HG03139 (cell line): ENCODE results near the gene FRMD4A.

Experiments
- ATAC-seq: cut with Tn5 transposase; IDR thresholded peaks from one replicate; pipeline ENCODE4 v1.9.1; 2021; ENCODE audit not compliant: unreplicated experiment

FRMD4A gene

DNA sequence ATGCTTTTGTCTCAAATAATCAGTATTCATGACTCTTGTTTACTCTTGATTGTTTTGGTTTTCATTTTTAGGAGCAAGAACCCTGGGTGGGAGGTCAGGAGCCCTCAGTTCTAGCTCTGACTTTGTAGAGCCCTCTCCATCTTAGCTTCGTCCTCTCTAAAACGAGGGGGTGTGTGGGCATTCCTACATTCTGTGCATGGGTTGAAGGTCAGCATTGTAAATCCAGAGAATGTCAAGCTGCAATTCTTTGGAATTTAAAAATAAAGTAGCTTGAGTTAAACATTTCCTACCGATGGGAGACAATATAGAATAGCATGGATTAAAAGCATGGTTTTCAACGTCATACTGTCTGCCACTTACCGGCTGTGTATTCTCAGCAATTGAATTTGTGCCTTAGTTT is 615.6 kb downstream of the FRMD4A start:
- ATAC-seq: no peak

DNA sequence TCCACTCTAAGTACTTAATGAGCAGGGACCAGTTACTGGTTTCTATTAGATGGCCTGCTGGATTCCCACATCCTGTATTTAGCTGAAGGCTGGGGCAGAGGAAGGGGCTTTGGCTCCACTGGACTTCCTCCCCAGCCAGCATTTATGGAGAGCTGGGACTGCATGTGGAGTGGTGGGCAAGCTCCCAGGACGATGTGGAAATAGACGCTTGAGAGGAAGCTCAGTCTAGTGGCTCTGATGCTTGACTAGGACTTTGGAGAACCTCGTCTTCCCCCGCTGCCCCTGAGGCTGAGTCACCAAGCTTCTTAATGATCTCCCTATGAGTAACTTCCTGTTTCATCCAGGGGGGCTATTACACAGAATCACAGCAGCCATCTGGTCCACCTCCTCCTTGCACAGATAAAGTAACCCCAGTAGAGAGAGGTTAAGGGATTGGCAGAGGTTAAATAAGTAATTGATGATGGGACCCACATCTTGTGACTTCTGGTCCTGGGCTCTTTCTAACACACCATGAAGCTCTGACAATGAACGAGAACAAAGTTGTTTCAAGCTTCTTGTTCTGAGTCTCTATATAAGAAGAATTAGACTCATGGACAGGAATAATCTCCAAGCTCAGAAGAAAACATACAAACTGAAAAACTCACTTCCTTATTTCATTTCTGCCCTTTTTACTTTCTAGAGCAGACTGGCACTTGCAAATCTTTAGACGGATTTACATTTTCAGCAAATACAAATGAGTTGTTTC is 617.7 kb downstream of the FRMD4A start:
- ATAC-seq: peak; percentile 79

DNA sequence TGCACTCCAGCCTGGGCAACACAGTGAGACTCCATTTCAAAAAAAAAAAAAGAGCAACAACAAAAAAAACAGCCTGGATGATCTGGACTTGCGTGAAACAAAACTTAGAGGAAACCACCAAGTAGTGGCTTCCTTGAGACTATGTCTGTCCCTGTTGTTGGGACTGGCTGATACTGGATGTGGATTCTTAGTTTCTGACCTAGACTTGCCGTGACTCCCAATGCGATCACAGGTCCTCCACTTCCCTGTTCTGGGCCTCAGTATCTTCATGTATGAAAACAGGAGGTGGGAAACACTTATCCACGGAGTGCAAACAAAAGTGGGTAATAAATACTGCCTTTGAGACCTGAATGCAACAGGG is 618.3 kb downstream of the FRMD4A start:
- ATAC-seq: no peak

DNA sequence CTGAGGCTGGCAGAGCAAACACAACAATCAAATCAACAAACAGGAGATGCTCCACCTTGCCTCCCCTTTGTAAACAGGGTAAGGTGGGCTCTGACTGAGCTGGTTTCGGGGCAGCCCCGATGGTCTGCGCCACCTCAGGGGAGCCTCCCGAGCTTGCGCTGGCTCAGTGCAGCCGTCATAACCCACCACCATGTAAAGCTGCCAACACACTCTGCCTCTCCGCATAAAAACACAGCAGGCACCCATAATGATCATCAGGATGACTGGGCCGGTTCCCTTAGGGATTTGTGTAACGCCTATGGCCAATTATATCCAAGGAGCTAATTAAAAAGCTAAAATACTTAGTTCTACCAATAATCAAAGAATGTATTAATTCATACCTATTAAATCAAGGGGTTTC is 619.4 kb downstream of the FRMD4A start:
- no peak for ATAC-seq

DNA sequence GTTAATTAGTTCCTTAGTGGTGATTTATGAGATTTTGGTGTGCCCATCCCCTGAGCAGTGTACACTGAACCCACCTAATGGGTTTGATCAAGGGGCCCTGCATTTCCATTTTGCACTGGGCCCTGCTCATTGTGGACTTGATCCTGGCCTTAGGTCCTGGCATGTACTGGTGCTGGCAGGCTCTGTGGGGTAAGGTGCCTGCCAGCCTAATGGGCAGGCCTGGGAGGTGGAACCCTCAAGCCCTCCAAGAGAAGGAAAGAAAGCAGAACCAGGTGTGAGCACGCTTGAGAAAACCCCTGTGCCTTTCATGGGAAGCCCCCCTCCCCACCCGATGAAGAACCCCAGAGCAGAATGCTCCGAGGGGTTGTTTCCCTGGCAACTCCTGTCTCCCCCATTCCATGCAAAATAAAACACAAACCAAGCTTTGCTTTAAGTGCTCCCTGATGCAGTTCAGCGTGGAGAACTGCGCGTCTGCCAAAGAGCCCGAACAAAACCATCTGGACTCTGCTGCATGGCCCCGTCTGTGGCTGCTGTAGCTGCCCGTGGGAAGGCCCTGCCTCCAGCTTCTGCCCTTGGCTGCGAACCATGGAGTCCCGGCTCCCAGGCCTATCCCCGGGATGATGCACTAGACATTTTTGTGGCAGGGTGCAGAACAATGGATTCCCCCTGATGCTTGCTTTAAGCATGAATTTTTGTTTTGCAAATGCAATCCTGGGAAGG is 620.6 kb downstream of the FRMD4A start:
- no peak for ATAC-seq

DNA sequence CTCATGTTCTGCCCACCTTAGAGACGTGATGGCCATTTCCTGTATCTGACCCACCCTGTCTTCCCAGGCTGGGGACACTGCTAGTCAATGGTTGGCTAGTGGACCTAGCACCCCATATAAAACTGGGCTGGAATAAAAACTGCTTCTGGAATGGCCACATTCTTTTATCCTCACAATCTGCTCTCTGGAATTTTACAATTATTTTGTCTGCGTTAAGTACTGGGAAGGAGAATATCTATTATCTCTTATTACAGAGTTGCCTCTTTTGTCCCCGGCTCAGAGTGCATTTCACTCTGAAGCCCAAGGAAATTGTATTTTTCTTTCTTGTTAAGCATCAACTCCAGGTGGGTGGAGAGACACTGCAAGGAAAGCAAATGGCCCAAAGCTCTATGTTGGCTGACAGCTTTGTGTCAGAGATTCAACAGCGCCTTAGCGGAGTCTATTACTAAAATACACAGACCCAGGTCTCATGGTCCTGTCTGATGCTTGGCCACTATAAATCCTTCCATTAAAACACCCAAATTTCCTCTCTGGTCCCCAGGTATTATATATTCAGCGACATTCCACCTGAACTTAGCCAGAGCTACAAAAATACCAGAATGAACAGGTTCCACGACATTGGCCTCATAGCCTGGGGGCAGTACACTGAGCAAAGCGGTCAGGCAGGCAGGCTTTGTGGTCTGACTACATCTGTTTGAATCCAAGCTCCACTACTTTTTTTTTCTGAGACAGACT is 622.3 kb downstream of the FRMD4A start:
- ATAC-seq: no peak

DNA sequence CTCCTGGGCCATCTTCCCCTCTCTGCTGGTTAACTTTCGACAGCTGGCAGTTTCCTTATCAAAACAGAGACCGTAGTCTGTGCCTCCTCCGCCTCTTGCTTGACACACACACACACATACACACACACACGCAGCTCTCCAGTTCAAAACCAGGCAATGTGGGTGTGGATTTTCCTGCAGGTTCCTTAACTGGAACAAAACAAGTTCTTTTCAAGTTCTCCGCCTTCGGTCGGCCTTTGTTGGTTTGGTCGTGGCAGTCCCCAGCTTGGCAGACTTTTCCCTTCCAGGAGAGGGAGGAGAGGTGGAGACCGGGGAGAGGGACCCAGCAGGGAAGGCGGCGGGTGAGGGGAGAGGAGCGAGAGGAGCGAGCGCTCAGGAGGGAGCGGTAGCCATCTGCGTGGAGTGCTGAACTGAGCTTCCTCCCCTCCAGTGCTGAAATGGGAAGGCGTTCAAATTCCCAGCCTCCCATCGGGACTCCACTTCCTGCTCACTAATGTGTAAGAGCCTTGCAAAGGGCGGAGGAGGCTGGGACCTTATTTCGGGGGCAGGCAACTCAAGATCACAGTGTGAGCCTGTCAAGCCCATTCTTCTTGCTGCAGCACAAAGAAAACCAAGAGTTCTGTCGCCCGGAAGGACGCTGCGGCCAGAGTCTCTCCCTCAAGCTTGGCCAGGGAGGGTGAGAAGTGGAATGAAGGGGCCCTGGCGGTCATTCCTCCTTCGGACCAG is 623.4 kb downstream of the FRMD4A start:
- ATAC-seq: peak; percentile 58

DNA sequence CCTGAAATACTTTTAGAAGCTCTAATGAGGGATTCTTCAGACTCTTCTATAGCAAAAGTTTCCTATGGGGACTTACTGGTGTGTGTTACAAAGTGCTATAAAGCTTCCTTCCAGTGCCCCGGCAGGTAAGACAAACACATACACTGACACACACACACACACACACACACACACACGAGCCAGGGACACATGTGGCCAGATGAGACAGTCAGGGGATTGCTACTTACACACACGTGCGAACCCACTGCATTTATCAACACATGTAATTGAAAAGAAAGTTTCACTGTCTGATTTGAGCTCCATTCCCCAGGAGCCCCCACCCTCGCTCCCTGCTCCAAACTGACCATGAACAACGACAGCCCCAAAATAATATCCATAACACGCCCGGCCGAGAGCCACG is 624.1 kb downstream of the FRMD4A start:
- ATAC-seq: no peak

DNA sequence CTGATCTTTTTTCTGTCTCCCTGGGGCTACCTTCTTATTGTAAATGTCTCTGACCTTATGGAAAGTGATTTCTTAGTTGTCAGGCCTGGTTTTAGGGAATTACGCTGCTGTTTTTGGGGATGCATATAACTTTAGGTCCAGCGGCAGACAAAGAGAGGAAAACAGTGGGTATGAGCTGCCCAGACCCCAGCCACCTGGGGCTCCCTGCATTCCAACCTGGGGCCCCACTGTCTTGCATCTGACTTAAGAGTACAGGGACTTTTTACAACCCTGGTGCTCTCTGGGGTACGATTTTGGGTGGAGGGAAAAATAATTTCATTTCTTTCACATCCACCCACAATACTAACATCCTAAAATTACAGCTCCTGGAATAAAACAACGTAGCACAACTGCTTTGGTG is 624.5 kb downstream of the FRMD4A start:
- ATAC-seq: no peak

DNA sequence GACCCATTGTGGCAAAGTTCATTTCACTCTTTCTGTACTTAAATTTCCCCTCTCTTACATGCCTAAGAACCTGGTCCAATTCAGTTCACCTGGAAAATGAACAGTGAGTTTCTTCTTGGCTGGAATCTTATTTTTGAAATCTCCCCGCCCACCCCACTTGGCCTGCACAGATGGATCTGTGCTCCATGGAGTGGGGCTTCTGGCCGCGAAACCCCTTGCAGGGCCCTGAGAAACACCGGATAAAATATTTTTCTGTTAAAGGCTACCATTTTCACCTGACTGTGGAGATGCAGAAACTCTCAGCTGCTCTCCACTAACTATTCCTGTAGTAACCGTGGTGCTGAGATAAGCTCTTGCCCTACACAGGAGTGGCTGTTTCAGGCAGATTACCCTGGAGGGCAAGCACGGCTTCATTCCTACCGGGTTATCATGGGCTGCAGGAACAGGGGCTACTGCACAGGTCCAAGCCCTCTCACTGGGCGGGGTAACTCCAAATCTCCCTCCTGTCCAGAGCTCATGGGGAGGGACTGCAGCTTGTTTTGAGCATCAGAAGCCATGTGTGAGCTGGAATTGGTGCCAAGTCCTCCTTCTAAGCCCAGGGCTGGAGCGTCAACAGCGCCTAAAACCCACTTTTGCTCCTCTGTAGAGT is 625.1 kb downstream of the FRMD4A start:
- ATAC-seq: no peak

DNA sequence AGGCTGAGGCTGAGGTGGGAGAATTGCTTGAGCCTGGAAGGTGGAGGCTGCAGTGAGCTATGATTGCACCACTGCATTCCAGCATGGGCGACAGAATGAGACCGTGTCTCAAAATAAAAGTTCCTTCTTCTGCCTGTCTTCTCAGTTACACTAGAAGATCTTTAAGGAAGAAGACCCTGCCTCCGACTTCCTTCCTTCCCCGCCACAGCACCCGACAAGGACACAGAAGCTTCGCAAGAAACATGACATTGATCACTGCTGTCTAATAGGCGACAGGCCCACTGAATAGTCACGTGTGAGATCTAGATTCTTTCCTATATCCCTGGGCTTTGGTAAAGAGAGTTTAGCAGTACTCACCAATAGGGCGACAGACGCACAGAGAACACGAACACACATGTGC is 625.8 kb downstream of the FRMD4A start:
- ATAC-seq: no peak

DNA sequence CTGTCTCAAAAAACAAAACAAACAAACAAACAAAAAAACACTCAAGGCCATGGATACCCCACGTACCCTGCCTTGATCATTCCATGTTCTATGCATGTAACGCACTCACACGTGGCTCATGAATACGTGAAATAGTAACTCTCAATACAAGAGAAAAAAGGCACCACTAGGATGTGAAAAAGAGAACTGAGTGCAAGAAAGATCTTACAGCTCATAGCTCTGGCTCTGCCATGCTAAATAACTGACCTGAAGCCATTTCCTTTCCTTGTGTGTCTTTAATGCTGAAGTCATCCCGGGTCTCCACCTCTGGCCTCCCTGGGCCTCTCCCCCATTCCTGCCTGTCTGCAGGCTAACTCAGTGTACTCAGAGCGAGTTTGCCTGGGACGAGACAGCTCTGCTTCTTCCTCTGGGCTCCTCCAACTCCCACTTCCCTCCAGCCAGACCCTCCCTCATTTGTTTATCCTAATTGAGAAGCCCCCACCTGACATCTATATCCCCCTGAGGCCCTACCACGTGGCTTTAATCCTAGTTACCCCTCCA is 626.7 kb downstream of the FRMD4A start:
- no peak for ATAC-seq

DNA sequence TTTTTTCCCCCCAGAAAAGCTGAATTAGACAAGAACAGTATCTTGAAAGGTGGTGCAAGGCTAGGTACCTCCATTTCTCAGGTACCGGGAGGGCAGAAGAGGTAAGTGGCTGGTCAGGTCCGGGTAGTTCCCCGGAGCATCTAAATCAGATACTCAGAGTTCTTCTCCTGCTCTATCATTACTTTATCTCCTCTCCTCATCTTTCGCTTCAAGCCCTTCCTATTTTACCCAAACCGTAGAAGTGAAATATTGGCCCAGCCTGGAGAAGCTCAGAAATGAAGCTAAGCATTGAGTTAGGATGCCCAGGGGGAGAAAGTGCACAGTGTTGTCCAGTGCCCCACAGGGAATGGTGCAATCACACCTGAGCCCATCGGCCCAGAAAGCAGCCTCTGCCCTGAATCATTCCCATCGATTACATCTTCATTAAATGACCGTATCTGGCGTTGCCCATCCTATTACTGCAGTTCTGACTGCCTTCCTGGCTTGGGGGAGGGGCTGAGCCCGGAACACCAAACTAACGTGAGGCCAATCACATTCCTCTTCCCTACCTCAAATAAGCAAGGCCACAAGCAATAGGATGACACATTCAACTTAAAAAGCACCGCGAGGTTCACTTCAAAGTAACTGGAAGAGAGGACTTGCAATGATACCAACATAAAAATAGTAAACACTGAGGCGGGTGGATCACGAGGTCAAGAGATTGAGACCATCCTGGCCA is 627.5 kb downstream of the FRMD4A start:
- no peak for ATAC-seq

DNA sequence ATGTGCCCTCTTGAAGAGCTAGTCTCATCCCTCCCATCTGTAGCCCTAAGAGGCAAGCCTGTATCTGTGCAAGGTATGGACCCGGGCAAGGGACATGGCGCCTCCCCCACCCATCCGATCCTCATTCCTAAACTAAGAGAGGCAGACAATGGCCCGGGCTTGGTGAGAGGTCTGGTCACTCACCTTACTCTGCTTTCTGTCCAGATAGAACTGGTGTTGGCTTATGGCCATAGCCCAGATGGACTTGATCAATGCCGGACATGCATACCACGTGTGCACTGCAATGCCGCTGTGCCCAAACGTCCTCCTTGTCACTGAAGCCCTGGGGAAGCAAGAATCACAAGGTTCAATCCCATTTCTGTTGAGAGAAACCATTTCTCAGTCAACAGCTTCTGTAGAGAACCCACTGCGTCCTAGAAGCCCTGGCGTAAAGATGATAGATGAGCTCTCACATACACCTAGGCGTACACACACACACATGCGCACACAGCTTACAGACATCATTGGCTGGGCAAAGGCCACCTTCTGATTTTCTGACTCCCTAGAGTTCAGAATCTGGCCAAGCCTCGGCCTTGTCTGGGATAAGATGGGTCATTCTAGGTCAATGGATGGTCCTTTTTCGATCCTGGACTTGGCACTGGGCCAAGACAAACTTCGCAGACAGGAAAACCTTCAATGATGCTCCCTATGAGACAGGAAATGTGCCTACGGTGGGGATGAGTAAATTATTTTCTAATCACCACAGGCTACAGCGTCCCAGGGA is 629.4 kb downstream of the FRMD4A start:
- ATAC-seq: no peak

DNA sequence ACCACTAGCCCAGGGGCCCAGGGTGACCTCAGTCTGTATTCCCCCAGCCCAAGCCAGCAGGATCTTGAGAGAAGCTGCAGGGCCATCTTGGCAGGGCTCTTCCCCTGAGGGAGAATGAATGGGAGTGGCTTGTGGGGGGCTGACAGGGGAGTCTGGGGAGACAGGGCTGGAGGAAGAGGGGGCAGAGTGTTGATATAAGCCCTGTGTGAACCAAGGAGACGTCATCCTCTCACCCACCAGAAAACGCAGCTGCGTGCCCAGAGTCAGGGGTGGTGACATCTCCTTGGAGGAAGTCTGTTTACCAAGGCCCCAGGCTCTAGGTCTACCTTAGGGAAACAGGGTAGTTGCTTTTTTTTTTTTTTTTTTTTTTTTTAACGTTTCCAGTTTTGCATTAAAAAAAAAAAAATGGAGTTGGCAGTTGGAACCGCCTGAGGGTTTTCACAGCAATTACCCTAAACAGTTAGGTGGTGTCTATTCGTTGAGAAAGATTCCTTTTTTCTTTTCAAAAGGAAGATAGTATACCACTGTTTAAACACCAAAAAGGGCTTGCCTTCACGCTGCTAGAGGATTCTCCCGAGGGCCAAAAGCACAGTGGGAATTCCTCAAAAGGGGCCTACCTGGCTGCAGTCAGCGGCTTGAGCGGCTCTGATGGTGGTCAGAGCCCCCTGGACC is 630.1 kb downstream of the FRMD4A start:
- no peak for ATAC-seq

DNA sequence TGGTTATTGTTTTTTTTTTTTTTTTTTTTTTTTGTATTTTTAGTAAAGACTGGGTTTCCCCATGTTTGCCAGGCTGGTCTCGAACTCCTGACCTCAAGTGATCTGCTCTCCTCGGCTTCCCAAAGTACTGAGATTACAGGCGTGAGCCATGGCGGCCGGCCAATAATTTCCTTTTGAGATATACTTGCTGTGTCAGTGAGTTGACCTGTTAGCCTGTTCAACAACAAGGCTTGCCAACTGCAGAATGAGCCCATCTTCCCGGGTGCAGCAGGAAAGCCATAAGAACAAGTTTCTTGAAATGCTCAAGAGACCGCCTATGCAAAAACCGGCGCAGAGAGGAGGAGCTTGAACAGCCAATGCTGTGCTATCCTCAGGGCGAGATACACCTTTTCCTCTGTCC is 631.5 kb downstream of the FRMD4A start:
- ATAC-seq: no peak

DNA sequence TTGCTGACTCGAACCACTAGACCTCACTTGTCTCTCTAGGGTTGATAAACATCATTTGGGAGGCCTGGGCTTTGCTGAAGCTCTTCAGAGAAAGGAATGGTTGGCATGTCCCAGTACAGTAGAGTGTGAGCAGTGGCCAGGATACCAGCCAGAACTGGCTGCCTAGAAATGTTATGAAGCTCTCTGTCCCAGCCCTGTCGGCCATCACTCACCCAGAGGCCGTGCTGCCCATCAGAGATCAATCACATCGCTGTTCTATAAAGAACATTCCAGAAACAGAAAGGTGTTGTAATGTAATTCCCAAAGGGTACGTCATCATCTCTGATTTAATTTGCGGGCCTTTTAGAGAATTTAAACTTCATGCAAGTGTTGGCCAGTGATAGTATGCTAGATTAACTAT is 632.5 kb downstream of the FRMD4A start:
- no peak for ATAC-seq

DNA sequence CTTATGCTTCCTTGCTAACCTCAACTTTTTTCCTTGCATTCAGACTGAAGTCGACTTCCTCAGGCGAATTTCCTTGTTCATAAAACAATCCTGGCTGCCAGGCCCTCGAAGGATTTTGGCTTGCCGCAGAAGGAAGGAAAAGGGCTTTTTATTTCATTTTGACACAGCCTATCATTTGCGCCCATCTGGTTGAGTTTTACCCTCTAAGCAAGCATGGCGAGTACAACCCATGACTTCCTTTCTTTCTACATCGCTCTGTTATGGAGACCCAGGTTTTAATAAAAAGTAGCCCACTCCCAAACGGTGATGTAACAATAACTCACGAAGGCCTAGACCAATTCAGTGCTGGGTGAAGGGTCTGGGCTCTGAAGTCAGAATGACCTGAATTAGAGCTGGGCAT is 634.7 kb downstream of the FRMD4A start:
- no peak for ATAC-seq

DNA sequence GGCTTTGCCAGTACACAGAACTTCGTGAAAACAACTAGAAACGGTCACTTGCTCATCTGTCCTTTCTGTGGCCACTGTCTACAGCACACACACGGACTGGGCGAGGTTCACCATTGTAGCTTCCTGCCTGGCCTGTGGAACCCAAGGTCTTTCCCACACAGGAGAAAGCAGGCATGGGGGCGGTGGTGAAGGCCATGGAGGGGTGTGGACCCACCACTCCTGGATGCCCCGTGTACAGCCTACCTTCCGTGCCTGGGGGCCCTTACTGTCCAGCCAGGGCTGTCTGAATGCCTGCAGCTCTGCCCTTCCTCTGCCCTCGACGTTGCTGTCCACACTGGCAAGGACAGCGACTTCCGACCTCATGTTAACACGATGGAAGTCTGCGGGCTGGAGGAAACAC is 635.1 kb downstream of the FRMD4A start:
- no peak for ATAC-seq
